Osteocyte (in vitro differentiated cells): ENCODE measurements around the gene ZNF432. TPM values are rescaled to one million over a fixed set of nuclear protein-coding genes. Genes with fewer than 3 reads are reported as not detected.

ENCODE experiments used
- DNase-seq: peaks from one replicate; pipeline ENCODE4 v3.0.0; 2021; ENCODE audit warnings: mixed read lengths; ENCODE audit not compliant: unreplicated experiment; ENCODE audit errors: extremely low spot score
- H3K27ac Mint-ChIP-seq: one replicate; pipeline ENCODE4 v1.8.0; 2021; ENCODE audit warnings: mild to moderate bottlenecking, mixed read lengths; ENCODE audit not compliant: unreplicated experiment
- H3K27me3 Mint-ChIP-seq: one replicate; pipeline ENCODE4 v1.8.0; 2021; ENCODE audit warnings: mixed read lengths; ENCODE audit not compliant: unreplicated experiment
- H3K36me3 Mint-ChIP-seq: one replicate; pipeline ENCODE4 v1.8.0; 2021; ENCODE audit warnings: mixed read lengths; ENCODE audit not compliant: unreplicated experiment
- H3K4me1 Mint-ChIP-seq: one replicate; pipeline ENCODE4 v1.8.0; 2021; ENCODE audit warnings: mixed read lengths; ENCODE audit not compliant: unreplicated experiment
- H3K4me3 Mint-ChIP-seq: one replicate; pipeline ENCODE4 v1.8.0; 2021; ENCODE audit warnings: mild to moderate bottlenecking, moderate library complexity, mixed read lengths; ENCODE audit not compliant: unreplicated experiment
- H3K9me3 Mint-ChIP-seq: one replicate; pipeline ENCODE4 v1.8.0; 2021; ENCODE audit warnings: mixed read lengths; ENCODE audit not compliant: unreplicated experiment
- CTCF ChIP-seq: fragments of 200-600 bp; sonication (generic); IDR thresholded peaks from 2 replicates; pipeline ENCODE4 v1.5.0; 2021; ENCODE audit warnings: antibody characterized with exemption, mild to moderate bottlenecking, moderate library complexity
- total RNA-seq: library from RNA; stranded (reverse); gene quantifications from 2 replicates; pipeline ENCODE4 v1.2.1, GENCODE V29; 2021

Gene ZNF432
- total RNA-seq, 1 donor from 2014 or later: 11.5 TPM

- H3K4me1 Mint-ChIP-seq: no peaks in the 10 kb centered on the region
- no peak overlapping the region for H3K27ac Mint-ChIP-seq
- H3K36me3 Mint-ChIP-seq: peaks cover 83% of the 10 kb centered on the region
- H3K4me3 Mint-ChIP-seq: no peak overlapping the region
- no peak for DNase-seq
- no peaks in the 10 kb centered on the region for H3K27me3 Mint-ChIP-seq
- H3K9me3 Mint-ChIP-seq: peaks cover 44% of the 10 kb centered on the region
- no peak for TF ChIP-seq CTCF
These were observed 54.5 kb downstream of the ZNF432 start for GRCh38 chr19:51994048-51994644.

- Mint-ChIP-seq H3K27me3 (no peaks in the 10 kb centered on the region), H3K4me1 (no peaks in the 10 kb centered on the region), H3K4me3 (no peak overlapping the region), H3K27ac (no peak overlapping the region), H3K9me3 (peaks cover 47% of the 10 kb centered on the region), H3K36me3 (peaks cover 83% of the 10 kb centered on the region)
- no peak for TF ChIP-seq CTCF
- DNase-seq: no peak
These were observed 55.2 kb downstream of the ZNF432 start for GRCh38 chr19:51993422-51993821.

GRCh38 chr19:51986309-51987291, 62.0 kb downstream of the ZNF432 start, which contains the start of gene ZNF350:
Gene ZNF350 (minus strand): TSS chr19:51986840. CDS start chr19:51974360, 12,480 bp downstream.
- Mint-ChIP-seq H3K36me3 (peaks cover 51% of the 10 kb centered on the region), H3K4me3 (peak within 1 kb of the TSS; percentile 91), H3K9me3 (peaks cover 33% of the 10 kb centered on the region), H3K27ac (peak within 1 kb of the TSS; percentile 93), H3K27me3 (no peaks in the 10 kb centered on the region), H3K4me1 (peaks cover 16% of the 10 kb centered on the region)
- no peak for TF ChIP-seq CTCF
- peak; percentile 94 for DNase-seq

GRCh38 chr19:51983361-51983760, 65.3 kb downstream of the ZNF432 start:
- Mint-ChIP-seq H3K36me3 (peaks cover 52% of the 10 kb centered on the region), H3K27me3 (no peaks in the 10 kb centered on the region), H3K9me3 (peaks cover 34% of the 10 kb centered on the region), H3K4me1 (peaks cover 16% of the 10 kb centered on the region), H3K27ac (no peak overlapping the region), H3K4me3 (no peak overlapping the region)
- DNase-seq: no peak
- TF ChIP-seq CTCF: no peak

Other genes starting within 250 kb of the ZNF432 start
- gene ZNF577, start 160.9 kb downstream of the ZNF432 start, total RNA-seq: 15.4 and 21.3 TPM in 2 replicates
- 12.6 and 13.6 TPM in 2 replicates for gene ZNF649, start 143.8 kb downstream of the ZNF432 start, total RNA-seq
- gene ZNF613, start 121.4 kb downstream of the ZNF432 start, total RNA-seq: 7.8 and 9.4 TPM in 2 replicates
- 10.6 and 12.9 TPM in 2 replicates for gene ZNF350, start 62.0 kb downstream of the ZNF432 start, total RNA-seq
- gene ZNF615, start 40.6 kb downstream of the ZNF432 start, total RNA-seq: 11.7 and 13.1 TPM in 2 replicates
- 7.9 and 8.4 TPM in 2 replicates for gene ZNF614, start 20.5 kb downstream of the ZNF432 start, total RNA-seq
- 24.9 and 26.2 TPM in 2 replicates for gene ZNF841, start 46.9 kb upstream of the ZNF432 start, total RNA-seq
- 15.0 and 16.5 TPM in 2 replicates for gene ZNF616, start 91.1 kb upstream of the ZNF432 start, total RNA-seq
- gene ZNF836, start 122.8 kb upstream of the ZNF432 start, total RNA-seq: 19.0 and 19.1 TPM in 2 replicates
- gene PPP2R1A, start 141.2 kb upstream of the ZNF432 start, total RNA-seq: 257 and 269 TPM in 2 replicates
- gene ZNF766, start 220.7 kb upstream of the ZNF432 start, total RNA-seq: 20.2 and 20.3 TPM in 2 replicates
- gene ZNF480, start 248.3 kb upstream of the ZNF432 start, total RNA-seq: 13.5 TPM in 2 replicates